ENCODE data around the gene WWOX. TPM values are rescaled to one million over a fixed set of nuclear protein-coding genes. Genes with fewer than 3 reads are reported as not detected.
A peak's percentile ranks its signal among the peaks of the same experiment; 100 is the strongest.
"Not testable (repeated sequence)": the region's sequence is repeated elsewhere in the genome, so short reads cannot be mapped to it uniquely, and the experiment has no call there.

WWOX gene
- total RNA-seq, 4 donors from 2014 or later = 76.8 to 102 (median 83.6) TPM

- no peak for DNase-seq (ENCODE audit: low spot score in 2 of 2)
- Histone ChIP-seq H3K4me1 (no peaks in the 10 kb centered on the region), H3K36me3 (no peaks in the 10 kb centered on the region), H3K27ac (no peak overlapping the region), H3K4me3 (no peak overlapping the region), H3K9me3 (no peaks in the 10 kb centered on the region), H3K27me3 (no peaks in the 10 kb centered on the region)
- 89 to 90% methylated on average over 20 of the region's 20 CpGs for WGBS, 2 donors
- TF ChIP-seq CTCF (IDR thresholded peaks at IDR 0.05) (no peak), POLR2A (IDR thresholded peaks at IDR 0.05) (no peak), EP300 (IDR thresholded peaks at IDR 0.05) (no peak)
Observed at GRCh38 chr16:79229361-79229760, 1129.9 kb downstream of the WWOX start.

- H3K4me3 ChIP-seq; H3K36me3 ChIP-seq; H3K9me3 ChIP-seq; DNase-seq (ENCODE audit: low spot score in 2 of 2); H3K27me3 ChIP-seq; H3K27ac ChIP-seq: not testable (repeated sequence)
- 97 to 100% methylated on average over 2 of the region's 2 CpGs for WGBS, 2 donors
- H3K4me1 ChIP-seq = peaks cover 0 to 26% (median 0%) of the 10 kb centered on the region in 4 donors
Observed at GRCh38 chr16:79245700-79246099, 1146.2 kb downstream of the WWOX start.

- Histone ChIP-seq H3K9me3 (no peaks in the 10 kb centered on the region), H3K4me3 (no peak overlapping the region), H3K27ac (no peak overlapping the region), H3K36me3 (no peaks in the 10 kb centered on the region), H3K4me1 (peaks cover 0 to 29% (median 0%) of the 10 kb centered on the region in 4 donors), H3K27me3 (no peaks in the 10 kb centered on the region)
- TF ChIP-seq POLR2A (IDR thresholded peaks at IDR 0.05) (no peak), CTCF (IDR thresholded peaks at IDR 0.05) (no peak), EP300 (IDR thresholded peaks at IDR 0.05) (no peak)
- 70 to 72% methylated on average over 5 of the region's 5 CpGs for WGBS, 2 donors
- no peak for DNase-seq (ENCODE audit: low spot score in 2 of 2)
Observed at GRCh38 chr16:79247386-79247785, 1147.9 kb downstream of the WWOX start.

GRCh38 chr16:79248351-79248750 lies 1148.9 kb downstream of the WWOX start:
- TF ChIP-seq EP300 (IDR thresholded peaks at IDR 0.05) = no peak
- TF ChIP-seq POLR2A (IDR thresholded peaks at IDR 0.05) = no peak
- no peak for TF ChIP-seq CTCF (IDR thresholded peaks at IDR 0.05)

GRCh38 chr16:79250502-79251098 lies 1151.1 kb downstream of the WWOX start:
- H3K27me3 ChIP-seq = no peaks in the 10 kb centered on the region
- TF ChIP-seq CTCF (IDR thresholded peaks at IDR 0.05) (no peak), EP300 (IDR thresholded peaks at IDR 0.05) (no peak), POLR2A (IDR thresholded peaks at IDR 0.05) (no peak)
- DNase-seq (ENCODE audit: low spot score in 2 of 2) = peak in 1 of 2 donors; percentile 20
- peak overlapping the region in 1 of 4 donors; percentile 56 for H3K27ac ChIP-seq
- H3K9me3 ChIP-seq = no peaks in the 10 kb centered on the region
- H3K4me1 ChIP-seq = peaks cover 0 to 43% (median 2%) of the 10 kb centered on the region in 4 donors
- no peaks in the 10 kb centered on the region for H3K36me3 ChIP-seq
- 70 to 75% methylated on average over 8 of the region's 8 CpGs for WGBS, 2 donors
- H3K4me3 ChIP-seq = no peak overlapping the region

More at GRCh38 chr16:79248351-79248750, 1148.9 kb downstream of the WWOX start:
- no peak overlapping the region for H3K27ac ChIP-seq
- H3K4me3 ChIP-seq = no peak overlapping the region
- peaks cover 0 to 37% (median 0%) of the 10 kb centered on the region in 4 donors for H3K4me1 ChIP-seq
- H3K27me3 ChIP-seq = no peaks in the 10 kb centered on the region
- H3K36me3 ChIP-seq = no peaks in the 10 kb centered on the region
- DNase-seq (ENCODE audit: low spot score in 2 of 2) = no peak
- 59 to 81% methylated on average over 1 of the region's 1 CpG for WGBS, 2 donors
- H3K9me3 ChIP-seq = no peaks in the 10 kb centered on the region
